OCI-LY1 (cell line): ENCODE data around the gene UNC80.

ENCODE experiments used
- H2AFZ ChIP-seq: fragments of 200-600 bp; sonication (generic), shearing (Covaris generic); 2 replicates; pipeline ENCODE4 v1.6.0; 2014; ENCODE audit warnings: antibody characterized with exemption, mild to moderate bottlenecking, low read length
- H3F3A ChIP-seq: fragments of 200-600 bp; sonication (generic), shearing (Covaris generic); 2 replicates; pipeline ENCODE4 v1.6.0; 2014; ENCODE audit warnings: mild to moderate bottlenecking, antibody characterized with exemption, low read length, moderate library complexity; ENCODE audit not compliant: insufficient read depth
- H3K27ac ChIP-seq: fragments of 200-600 bp; sonication (generic); 2 replicates; pipeline ENCODE4 v1.5.1; 2014; ENCODE audit warnings: low read length, mixed run types, mild to moderate bottlenecking, low read depth; ENCODE audit not compliant: poor library complexity, severe bottlenecking
- H3K27me3 ChIP-seq: fragments of 200-600 bp; sonication (generic); 2 replicates; pipeline ENCODE4 v1.6.0; 2014; ENCODE audit warnings: antibody characterized with exemption, mild to moderate bottlenecking, low read length, moderate library complexity; ENCODE audit not compliant: insufficient read depth
- H3K36me3 ChIP-seq: fragments of 200-600 bp; sonication (generic); 2 replicates; pipeline ENCODE4 v1.6.1; 2014; ENCODE audit warnings: mild to moderate bottlenecking, antibody characterized with exemption, low read length, moderate library complexity, mixed read lengths; ENCODE audit not compliant: insufficient read depth
- H3K4me1 ChIP-seq: fragments of 200-600 bp; sonication (generic); 2 replicates; pipeline ENCODE4 v1.5.1; 2014; ENCODE audit warnings: mild to moderate bottlenecking, low read length, moderate library complexity; ENCODE audit not compliant: insufficient read depth, severe bottlenecking
- H3K4me2 ChIP-seq: fragments of 200-600 bp; sonication (generic), shearing (Covaris generic); 2 replicates; pipeline ENCODE4 v1.6.1; 2014; ENCODE audit warnings: low read length
- H3K4me3 ChIP-seq: fragments of 200-600 bp; sonication (generic); 2 replicates; pipeline ENCODE4 v1.5.1; 2014; ENCODE audit warnings: low read length, low read depth, mild to moderate bottlenecking, mixed read lengths; ENCODE audit not compliant: poor library complexity, severe bottlenecking
- H3K79me2 ChIP-seq: fragments of 200-600 bp; shearing (Covaris generic); 2 replicates; pipeline ENCODE4 v1.6.1; 2016; ENCODE audit warnings: mixed run types, low read length, mixed read lengths; ENCODE audit not compliant: insufficient read depth
- H3K9ac ChIP-seq: fragments of 200-600 bp; sonication (generic), shearing (Covaris generic); 2 replicates; pipeline ENCODE4 v1.6.1; 2014; ENCODE audit warnings: mild to moderate bottlenecking, low read length, mixed read lengths
- H3K9me2 ChIP-seq: fragments of 200-600 bp; sonication (generic), shearing (Covaris generic); 2 replicates; pipeline ENCODE4 v1.6.1; 2014; ENCODE audit warnings: low read depth, mild to moderate bottlenecking, low read length, mixed read lengths
- H3K9me3 ChIP-seq: fragments of 200-600 bp; shearing (Covaris generic); 2 replicates; pipeline ENCODE4 v1.6.1; 2014; ENCODE audit warnings: low read length, mixed read lengths
- H4K20me1 ChIP-seq: fragments of 200-600 bp; sonication (generic), shearing (Covaris generic); 2 replicates; pipeline ENCODE4 v1.6.0; 2016; ENCODE audit warnings: mild to moderate bottlenecking, low read length; ENCODE audit not compliant: insufficient read depth
- CTCF ChIP-seq: fragments of 200-600 bp; sonication (generic), shearing (Covaris generic); IDR thresholded peaks from 2 replicates; pipeline ENCODE4 v1.5.1; 2017; ENCODE audit warnings: mild to moderate bottlenecking, antibody characterized with exemption, low read length, moderate library complexity, mixed read lengths
- EZH2 ChIP-seq: fragments of 200-600 bp; sonication (generic), shearing (Covaris generic); IDR thresholded peaks from 2 replicates; pipeline ENCODE4 v1.8.0; 2017; ENCODE audit warnings: borderline replicate concordance, mixed run types, mild to moderate bottlenecking, antibody characterized with exemption, low read length, moderate library complexity, mixed read lengths

Gene UNC80

GRCh38 chr2:209767316-209767715 lies 4.3 kb upstream of the UNC80 start:
- Histone ChIP-seq H3K4me3 (no peak overlapping the region), H3K27me3 (no peaks in the 10 kb centered on the region; the same call in 1 of the 2 replicates), H3K9ac (no peak overlapping the region), H4K20me1 (no peaks in the 10 kb centered on the region), H3K79me2 (no peaks in the 10 kb centered on the region), H2AFZ (no peak overlapping the region), H3F3A (no peaks in the 10 kb centered on the region), H3K4me2 (no peak overlapping the region), H3K4me1 (no peaks in the 10 kb centered on the region), H3K27ac (no peak overlapping the region), H3K36me3 (no peaks in the 10 kb centered on the region), H3K9me3 (no peaks in the 10 kb centered on the region), H3K9me2 (no peaks in the 10 kb centered on the region)
- TF ChIP-seq CTCF (no peak), EZH2 (no peak)

- Histone ChIP-seq H3K27ac (no peak overlapping the region), H2AFZ (no peak overlapping the region), H3K9me2 (no peaks in the 10 kb centered on the region), H3K4me3 (no peak overlapping the region), H3K4me2 (no peak overlapping the region), H3K4me1 (no peaks in the 10 kb centered on the region), H3K9ac (no peak overlapping the region), H3K9me3 (no peaks in the 10 kb centered on the region), H3K36me3 (no peaks in the 10 kb centered on the region), H4K20me1 (no peaks in the 10 kb centered on the region), H3F3A (no peaks in the 10 kb centered on the region), H3K27me3 (no peaks in the 10 kb centered on the region; the same call in 1 of the 2 replicates), H3K79me2 (no peaks in the 10 kb centered on the region)
- no peak for TF ChIP-seq EZH2
- TF ChIP-seq CTCF, result no peak
These were observed 3.1 kb upstream of the UNC80 start for GRCh38 chr2:209768557-209768956.

GRCh38 chr2:209772290-209772685 lies 656 bp downstream of the UNC80 start:
- no peaks in the 10 kb centered on the region for H3K9me2 ChIP-seq
- no peaks in the 10 kb centered on the region for H3K79me2 ChIP-seq
- no peak overlapping the region for H2AFZ ChIP-seq
- no peak overlapping the region for H3K4me2 ChIP-seq
- no peak overlapping the region for H3K27ac ChIP-seq
- H4K20me1 ChIP-seq, result no peaks in the 10 kb centered on the region
- no peaks in the 10 kb centered on the region; the same call in 1 of the 2 replicates for H3K27me3 ChIP-seq
- no peak overlapping the region for H3K9ac ChIP-seq
- H3K4me1 ChIP-seq, result no peaks in the 10 kb centered on the region
- H3F3A ChIP-seq, result no peaks in the 10 kb centered on the region
- no peaks in the 10 kb centered on the region for H3K9me3 ChIP-seq
- H3K36me3 ChIP-seq, result no peaks in the 10 kb centered on the region
- no peak overlapping the region for H3K4me3 ChIP-seq
- TF ChIP-seq EZH2, result no peak

- Histone ChIP-seq H3K4me3 (no peak overlapping the region), H3K9ac (no peak overlapping the region), H3K27ac (no peak overlapping the region), H4K20me1 (no peaks in the 10 kb centered on the region), H3K4me2 (no peak overlapping the region), H3K4me1 (no peaks in the 10 kb centered on the region), H3K9me3 (no peaks in the 10 kb centered on the region), H3K9me2 (no peaks in the 10 kb centered on the region), H2AFZ (no peak overlapping the region), H3K27me3 (no peaks in the 10 kb centered on the region), H3K79me2 (no peaks in the 10 kb centered on the region), H3K36me3 (no peaks in the 10 kb centered on the region), H3F3A (no peaks in the 10 kb centered on the region)
- TF ChIP-seq EZH2, result no peak
- no peak for TF ChIP-seq CTCF
These were observed 1.7 kb downstream of the UNC80 start for GRCh38 chr2:209773377-209773776.
